ENCODE data around the gene ERF.

Gene ERF

GRCh38 chr19:42254089-42254849 lies 659 bp downstream of the ERF start:
- no peak for DNase-seq (ENCODE audit: low spot score)

- peak; percentile 51 for DNase-seq (ENCODE audit: low spot score)
Observed at GRCh38 chr19:42253245-42254088, 1.5 kb downstream of the ERF start.

GRCh38 chr19:42252365-42253244 lies 2.3 kb downstream of the ERF start:
- DNase-seq (ENCODE audit: low spot score): no peak

- DNase-seq (ENCODE audit: low spot score): peak; percentile 2
Observed at GRCh38 chr19:42251572-42252358, 3.2 kb downstream of the ERF start.

GRCh38 chr19:42250666-42251531 lies 4.0 kb downstream of the ERF start:
- DNase-seq (ENCODE audit: low spot score): peak; percentile 55

GRCh38 chr19:42250183-42250665 lies 4.7 kb downstream of the ERF start:
- DNase-seq (ENCODE audit: low spot score): no peak

- DNase-seq (ENCODE audit: low spot score): no peak
Observed at GRCh38 chr19:42249769-42250168, 5.2 kb downstream of the ERF start.

- peak; percentile 2 for DNase-seq (ENCODE audit: low spot score)
Observed at GRCh38 chr19:42249149-42249750, 5.7 kb downstream of the ERF start.

- peak; percentile 1 for DNase-seq (ENCODE audit: low spot score)
Observed at GRCh38 chr19:42248270-42249148, 6.4 kb downstream of the ERF start.

GRCh38 chr19:42247640-42248199 lies 7.2 kb downstream of the ERF start:
- DNase-seq (ENCODE audit: low spot score): peak; percentile 1

GRCh38 chr19:42246922-42247639 lies 7.8 kb downstream of the ERF start:
- peak; percentile 3 for DNase-seq (ENCODE audit: low spot score)

- peak; percentile 91 for DNase-seq (ENCODE audit: low spot score)
Observed at GRCh38 chr19:42246143-42246921, 8.6 kb downstream of the ERF start.

- DNase-seq (ENCODE audit: low spot score): no peak
Observed at GRCh38 chr19:42245231-42245630, 9.7 kb downstream of the ERF start.

GRCh38 chr19:42244347-42245220 lies 10.3 kb downstream of the ERF start:
- peak; percentile 94 for DNase-seq (ENCODE audit: low spot score)

- DNase-seq (ENCODE audit: low spot score): peak; percentile 100
Observed at GRCh38 chr19:42242512-42243409, 12.2 kb downstream of the ERF start, which contains the start of gene GSK3A. GSK3A (minus strand) TSS chr19:42242602; CDS start chr19:42242465, 137 bp downstream.

Data from Ammon's horn (tissue), 1 donor.